IMR-90 (cell line): Measurements from ENCODE around the gene STARD4. TPM values are rescaled to one million over a fixed set of nuclear protein-coding genes. Genes with fewer than 3 reads are reported as not detected.

Experiments
- ATAC-seq: fragments of 200-7000 bp; cut with Tn5 transposase; 2 replicates; pipeline ENCODE4 v1.9.1; 2020; ENCODE audit warnings: low read depth, mild to moderate bottlenecking, moderate library complexity
- BruUV-seq: library from RNA; stranded (reverse); fragments of 400-500 nt; replicated peaks from 2 replicates; lab custom pipeline; 2021; lab: Mats Ljungman, UMichigan
- CTCF ChIA-PET: fragments of 300-600 bp; formaldehyde crosslinking; extraction: SDS; loops from one replicate; lab custom pipeline; 2021; ENCODE audit warnings: antibody characterized with exemption; lab: Yijun Ruan, JAX
- POLR2A ChIA-PET: fragments of 300-600 bp; sonication (Branson Sonifier 250); formaldehyde crosslinking; loops from one replicate; lab custom pipeline; 2022; ENCODE audit warnings: antibody characterized with exemption; ENCODE audit not compliant: unreplicated experiment; lab: Charles Lee
- DNase-seq: peaks from one replicate; pipeline ENCODE4 v3.0.0; 2013
- H2AFZ ChIP-seq: replicated peaks from 2 replicates; pipeline ENCODE3; 2013; ENCODE audit warnings: low read length, mild to moderate bottlenecking; ENCODE audit not compliant: poor library complexity
- H2AK5ac ChIP-seq: 2 replicates; pipeline ENCODE4 v1.6.1; 2013; ENCODE audit warnings: low read depth, low read length, inconsistent platforms
- H2AK9ac ChIP-seq: replicated peaks from 2 replicates; pipeline ENCODE3; 2013; ENCODE audit warnings: mild to moderate bottlenecking, low read depth, low read length, moderate library complexity; ENCODE audit not compliant: poor library complexity
- H2BK120ac ChIP-seq: 2 replicates; pipeline ENCODE4 v1.6.1; 2013; ENCODE audit warnings: low read depth, low read length, inconsistent platforms
- H2BK15ac ChIP-seq: 3 replicates; pipeline ENCODE4 v1.6.1; 2013; ENCODE audit warnings: low read depth, low read length, inconsistent platforms
- H2BK20ac ChIP-seq: 2 replicates; pipeline ENCODE4 v1.6.1; 2013; ENCODE audit warnings: low read depth, mild to moderate bottlenecking, inconsistent platforms, low read length, moderate library complexity
- H2BK5ac ChIP-seq: 2 replicates; pipeline ENCODE4 v1.6.1; 2013; ENCODE audit warnings: mild to moderate bottlenecking, low read depth, low read length, inconsistent platforms; ENCODE audit not compliant: poor library complexity, severe bottlenecking
- H3K14ac ChIP-seq: replicated peaks from 2 replicates; pipeline ENCODE4 v1.6.1; 2013; ENCODE audit warnings: low read depth, low read length, inconsistent platforms
- H3K18ac ChIP-seq: 2 replicates; pipeline ENCODE4 v1.6.1; 2013; ENCODE audit warnings: low read depth, low read length, control low read depth
- H3K23ac ChIP-seq: 2 replicates; pipeline ENCODE4 v1.6.1; 2013; ENCODE audit warnings: low read depth, low read length, inconsistent platforms
- H3K27ac ChIP-seq: 2 replicates; pipeline ENCODE4 v1.5.1; 2013; ENCODE audit warnings: mild to moderate bottlenecking, control low read depth, low read length; ENCODE audit not compliant: insufficient read depth
- H3K27me3 ChIP-seq: 2 replicates; pipeline ENCODE4 v1.6.1; 2013; ENCODE audit warnings: low read length; ENCODE audit not compliant: control insufficient read depth, insufficient read depth
- H3K36me3 ChIP-seq: 2 replicates; pipeline ENCODE4 v1.6.1; 2013; ENCODE audit warnings: low read length, mixed read lengths; ENCODE audit not compliant: control insufficient read depth, insufficient read depth
- H3K4ac ChIP-seq: 2 replicates; pipeline ENCODE4 v1.6.1; 2013; ENCODE audit warnings: low read depth, low read length, inconsistent platforms
- H3K4me1 ChIP-seq: 2 replicates; pipeline ENCODE4 v1.6.1; 2013; ENCODE audit warnings: low read length, mixed read lengths; ENCODE audit not compliant: control insufficient read depth, insufficient read depth
- H3K4me2 ChIP-seq: 2 replicates; pipeline ENCODE4 v1.6.1; 2013; ENCODE audit warnings: low read depth, mild to moderate bottlenecking, control low read depth, low read length, moderate library complexity
- H3K4me3 ChIP-seq: 2 replicates; pipeline ENCODE4 v1.5.1; 2013; ENCODE audit warnings: low read depth, mild to moderate bottlenecking, control low read depth, low read length, moderate library complexity; ENCODE audit not compliant: insufficient read depth
- H3K56ac ChIP-seq: 2 replicates; pipeline ENCODE4 v1.6.1; 2013; ENCODE audit warnings: low read length, inconsistent platforms; ENCODE audit not compliant: insufficient read depth; ENCODE audit errors: extremely low read depth
- H3K79me1 ChIP-seq, 2 experiments: 2 replicates each; pipeline ENCODE4 v1.6.1; 2013; ENCODE audit warnings: low read length in 2 of 2, inconsistent platforms in 1 of 2, low read depth in 1 of 2
- H3K9ac ChIP-seq: 2 replicates; pipeline ENCODE4 v1.6.1; 2013; ENCODE audit warnings: low read depth, low read length, control low read depth
- H3K9me1 ChIP-seq: 2 replicates; pipeline ENCODE4 v1.6.1; 2013; ENCODE audit warnings: low read length, inconsistent platforms; ENCODE audit not compliant: insufficient read depth
- H3K9me3 ChIP-seq: 2 replicates; pipeline ENCODE4 v1.6.1; 2013; ENCODE audit warnings: low read length; ENCODE audit not compliant: control insufficient read depth, insufficient read depth
- H4K20me1 ChIP-seq: 2 replicates; pipeline ENCODE4 v1.6.1; 2013; ENCODE audit warnings: low read length, inconsistent platforms; ENCODE audit not compliant: insufficient read depth
- H4K5ac ChIP-seq: 2 replicates; pipeline ENCODE4 v1.6.1; 2013; ENCODE audit warnings: mild to moderate bottlenecking, low read depth, low read length, control low read depth
- H4K8ac ChIP-seq, 2 experiments: 2 replicates each; pipeline ENCODE4 v1.6.1; 2013; ENCODE audit warnings: low read depth in 2 of 2, low read length in 2 of 2, control low read depth in 1 of 2, inconsistent platforms in 1 of 2
- H4K91ac ChIP-seq: 2 replicates; pipeline ENCODE4 v1.6.1; 2013; ENCODE audit warnings: low read depth, low read length, inconsistent platforms; ENCODE audit not compliant: insufficient read depth
- CHD1 ChIP-seq: IDR thresholded peaks from 2 replicates; pipeline ENCODE4 v1.6.1; 2012; ENCODE audit warnings: low read depth, low read length, improper control_type of control experiment
- MAZ ChIP-seq: IDR thresholded peaks from 2 replicates; pipeline ENCODE4 v1.6.1; 2012; ENCODE audit warnings: low read depth, mild to moderate bottlenecking, low read length, improper control_type of control experiment, moderate library complexity, borderline replicate concordance
- MXI1 ChIP-seq: IDR thresholded peaks from 2 replicates; pipeline ENCODE4 v1.6.1; 2012; ENCODE audit warnings: low read depth, mild to moderate bottlenecking, low read length, moderate library complexity, borderline replicate concordance
- NFE2L2 ChIP-seq: fragments of 150-350 bp; IDR thresholded peaks from 2 replicates; pipeline ENCODE4 v1.6.1; 2016; ENCODE audit warnings: low read depth, mild to moderate bottlenecking, low read length
- POLR2A ChIP-seq: IDR thresholded peaks from 2 replicates; pipeline ENCODE4 v1.6.1; 2012; ENCODE audit warnings: mild to moderate bottlenecking, low read depth, low read length
- RCOR1 ChIP-seq: IDR thresholded peaks from 2 replicates; pipeline ENCODE4 v1.6.1; 2012; ENCODE audit warnings: mild to moderate bottlenecking, low read length, improper control_type of control experiment; ENCODE audit not compliant: insufficient replicate concordance
- RFX5 ChIP-seq: IDR thresholded peaks from 2 replicates; pipeline ENCODE4 v1.8.0; 2012; ENCODE audit warnings: low read depth, mild to moderate bottlenecking, low read length, moderate library complexity
- WGBS, 2 experiments: methylation state at CpG; one replicate each; pipeline versions ENCODE4 v1.1.5 to v1.1.7; 2013; ENCODE audit warnings: missing lambda C conversion rate in 2 of 2; ENCODE audit not compliant: insufficient read length in 1 of 2; ENCODE audit errors: extremely low coverage in 2 of 2; 5-methylcytosine and 5-hydroxymethylcytosine counted together
- dilution Hi-C: fragments of 300-500 bp; cut with HindIII; formaldehyde crosslinking; loops from one replicate; pipeline ENCODE4 v1.14.3; 2018; ENCODE audit warnings: low sequenced_read_pairs; ENCODE audit not compliant: unreplicated experiment
- in situ Hi-C: fragments of 300-500 bp; cut with MboI; formaldehyde crosslinking; loops from 3 replicates; pipeline ENCODE4 v1.14.3; 2019; ENCODE audit warnings: low sequenced_read_pairs, inconsistent platforms, mixed read lengths
- intact Hi-C: fragments of 100-400 bp; cut with micrococcal nuclease; formaldehyde crosslinking; loops from 2 replicates; pipeline ENCODE4 v1.10.0; 2022
- polyA plus RNA-seq, 3 experiments: library from polyadenylated mRNA; depleted of rRNA; stranded (reverse); fragments of >200 nt; gene quantifications; 2 replicates each; pipeline ENCODE4 v1.2.3, GENCODE V29; 2012; ENCODE audit warnings: low replicate concordance in 1 of 3
- total RNA-seq: library from RNA; depleted of rRNA; stranded (reverse); fragments of >200 nt; gene quantifications from 2 replicates; pipeline ENCODE4 v1.2.3, GENCODE V29; 2012

Gene STARD4
- total and polyA plus RNA-seq, 2 of the 4 experiments (the other 2 are of a cell fraction) = 21.5 to 30.3 TPM

GRCh38 chr5:111447822-111448221, 64.5 kb downstream of the STARD4 start:
- H3K4me3 ChIP-seq = no peak overlapping the region
- DNase-seq = no peak
- dilution Hi-C loops = no loop called here
- no peak overlapping the region for H2BK5ac ChIP-seq
- intact Hi-C loops = no loop called here
- no TSS peak for BruUV-seq
- no CpG with 5 or more reads among the region's 2 CpGs for WGBS, 2 experiments
- H3K36me3 ChIP-seq = no peaks in the 10 kb centered on the region
- no peak for ATAC-seq
- no peak overlapping the region for H2AK5ac ChIP-seq
- H3K9me1 ChIP-seq = no peaks in the 10 kb centered on the region; the same call in 1 of the 2 replicates
- POLR2A ChIA-PET = no interaction called here
- no peak overlapping the region for H3K27ac ChIP-seq
- no peak overlapping the region for H3K23ac ChIP-seq
- H2BK20ac ChIP-seq = no peak overlapping the region
- no peak overlapping the region for H3K14ac ChIP-seq
- CTCF ChIA-PET = no interaction called here
- no peaks in the 10 kb centered on the region for H4K20me1 ChIP-seq
- H2BK120ac ChIP-seq = no peak overlapping the region
- no peak overlapping the region for H3K9ac ChIP-seq
- H4K5ac ChIP-seq = no peak overlapping the region
- in situ Hi-C loops = no loop called here
- no peaks in the 10 kb centered on the region for H3K79me1 ChIP-seq
- TF ChIP-seq RCOR1 (no peak), POLR2A (no peak), CHD1 (no peak), NFE2L2 (no peak), MAZ (no peak), RFX5 (no peak), MXI1 (no peak)
- no peak overlapping the region; the same call in 1 of the 2 replicates for H3K18ac ChIP-seq
- H3K4me2 ChIP-seq = no peak overlapping the region
- no peak overlapping the region for H3K56ac ChIP-seq
- no peak overlapping the region for H2BK15ac ChIP-seq
- H3K9me3 ChIP-seq = no peaks in the 10 kb centered on the region
- H3K27me3 ChIP-seq = no peaks in the 10 kb centered on the region
- H4K91ac ChIP-seq = no peak overlapping the region
- H3K4me1 ChIP-seq = no peaks in the 10 kb centered on the region
- no peak overlapping the region for H2AFZ ChIP-seq
- H2AK9ac ChIP-seq = no peak overlapping the region
- no peak overlapping the region for H4K8ac ChIP-seq
- H3K4ac ChIP-seq = no peak overlapping the region
